Tibial nerve (tissue), 4 donors: Measurements from ENCODE around the gene SAMD14. TPM values are rescaled to one million over a fixed set of nuclear protein-coding genes. Genes with fewer than 3 reads are reported as not detected.
A peak's percentile ranks its signal among the peaks of the same experiment; 100 is the strongest.

Experiments used
- DNase-seq, 2 donors: peaks; one replicate each; pipeline ENCODE4 v3.0.0-alpha.2; 2019; ENCODE audit warnings: low spot score in 2 of 2
- H3K27ac ChIP-seq, 4 donors: fragments of 200-600 bp; sonication (generic) in 3 of 4; one replicate each; pipeline ENCODE4 v1.5.1; 2017 to 2019; ENCODE audit warnings: mild to moderate bottlenecking in 1 of 4
- H3K27me3 ChIP-seq, 2 donors: fragments of 200-600 bp; sonication (generic) in 1 of 2; one replicate each; pipeline versions ENCODE4 v1.5.1 to v1.6.0; 2017 to 2019
- H3K36me3 ChIP-seq, 3 donors: fragments of 200-600 bp; sonication (generic); one replicate each; pipeline ENCODE4 v1.5.1; 2018 to 2019
- H3K4me1 ChIP-seq, 4 donors: fragments of 200-600 bp; sonication (generic) in 3 of 4; one replicate each; pipeline ENCODE4 v1.5.1; 2017 to 2019
- H3K4me3 ChIP-seq, 4 donors: fragments of 200-600 bp; sonication (generic) in 3 of 4; one replicate each; pipeline ENCODE4 v1.5.1; 2017 to 2019; ENCODE audit warnings: mild to moderate bottlenecking in 1 of 4, moderate library complexity in 1 of 4
- H3K9me3 ChIP-seq, 4 donors: fragments of 200-600 bp; sonication (generic) in 3 of 4; one replicate each; pipeline ENCODE4 v1.5.1; 2017 to 2019
- EP300 ChIP-seq, 2 donors: sonication (generic); formaldehyde crosslinking; IDR thresholded peaks; one replicate each; pipeline ENCODE4 v1.6.1; 2017; ENCODE audit warnings: antibody characterized with exemption in 2 of 2, mild to moderate bottlenecking in 1 of 2
- POLR2A ChIP-seq, 2 donors: fragments of 450-650 bp; IDR thresholded peaks; one replicate each; pipeline ENCODE4 v1.6.1; 2017; ENCODE audit warnings: antibody characterized with exemption in 2 of 2, mild to moderate bottlenecking in 2 of 2, moderate library complexity in 2 of 2
- WGBS, 2 donors: methylation state at CpG; one replicate each; pipeline ENCODE4 v1.1.5; 2018; 5-methylcytosine and 5-hydroxymethylcytosine counted together
- total RNA-seq, 4 donors: library from RNA; depleted of rRNA; stranded (reverse); fragments of >200 nt; gene quantifications; one replicate each; pipeline ENCODE4 v1.1.0, GENCODE V29; 2016
- TF ChIP-seq, protein P1 (sequence below), 5 experiments: fragments of 200-600 bp in 3 of 5; fragments of 450-650 bp in 2 of 5; sonication (generic) in 3 of 5; IDR thresholded peaks; one replicate each; pipeline ENCODE4 v1.5.1; 2016 to 2019; ENCODE audit warnings: antibody characterized with exemption in 5 of 5, mild to moderate bottlenecking in 3 of 5, moderate library complexity in 2 of 5

SAMD14 gene
- total RNA-seq, 4 donors from 2014 or later: 0.63 to 1.5 (median 1.1) TPM

DNA sequence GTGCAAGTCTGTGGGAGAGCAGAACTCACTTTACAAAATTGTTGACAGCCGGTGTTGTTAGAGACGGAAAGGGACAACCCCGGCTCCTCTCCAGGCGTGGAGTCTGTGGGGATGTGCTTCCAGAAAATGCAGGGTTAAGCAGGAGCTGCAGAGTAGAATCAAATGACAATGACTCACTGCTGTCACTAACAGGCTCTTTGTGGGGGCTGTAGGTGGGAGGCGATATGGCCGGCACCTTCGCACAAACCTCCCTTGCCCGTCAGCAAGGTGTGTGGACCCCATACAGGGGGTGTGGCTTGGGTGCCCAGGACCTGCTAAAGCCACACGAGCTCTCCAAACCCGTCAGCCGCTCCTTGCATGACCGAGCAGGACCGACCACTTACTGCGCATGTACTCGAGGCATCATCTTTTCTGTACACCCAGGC, 29.0 kb downstream of the SAMD14 start:
- H3K27ac ChIP-seq: peak overlapping the region; percentile 77 to 96 (median 91)
- peaks cover 0 to 53% (median 0%) of the 10 kb centered on the region in 3 donors for H3K36me3 ChIP-seq
- H3K9me3 ChIP-seq: no peaks in the 10 kb centered on the region
- H3K27me3 ChIP-seq: no peaks in the 10 kb centered on the region
- WGBS, 2 donors: 32 to 44% methylated on average over 10 to 15 of the region's 15 CpGs
- no peak for DNase-seq
- H3K4me3 ChIP-seq: peak overlapping the region in 2 of 4 donors; percentile 7 to 22
- TF ChIP-seq POLR2A (IDR thresholded peaks at IDR 0.05) (no peak), EP300 (IDR thresholded peaks at IDR 0.05) (no peak)
- TF ChIP-seq, protein P1, sequence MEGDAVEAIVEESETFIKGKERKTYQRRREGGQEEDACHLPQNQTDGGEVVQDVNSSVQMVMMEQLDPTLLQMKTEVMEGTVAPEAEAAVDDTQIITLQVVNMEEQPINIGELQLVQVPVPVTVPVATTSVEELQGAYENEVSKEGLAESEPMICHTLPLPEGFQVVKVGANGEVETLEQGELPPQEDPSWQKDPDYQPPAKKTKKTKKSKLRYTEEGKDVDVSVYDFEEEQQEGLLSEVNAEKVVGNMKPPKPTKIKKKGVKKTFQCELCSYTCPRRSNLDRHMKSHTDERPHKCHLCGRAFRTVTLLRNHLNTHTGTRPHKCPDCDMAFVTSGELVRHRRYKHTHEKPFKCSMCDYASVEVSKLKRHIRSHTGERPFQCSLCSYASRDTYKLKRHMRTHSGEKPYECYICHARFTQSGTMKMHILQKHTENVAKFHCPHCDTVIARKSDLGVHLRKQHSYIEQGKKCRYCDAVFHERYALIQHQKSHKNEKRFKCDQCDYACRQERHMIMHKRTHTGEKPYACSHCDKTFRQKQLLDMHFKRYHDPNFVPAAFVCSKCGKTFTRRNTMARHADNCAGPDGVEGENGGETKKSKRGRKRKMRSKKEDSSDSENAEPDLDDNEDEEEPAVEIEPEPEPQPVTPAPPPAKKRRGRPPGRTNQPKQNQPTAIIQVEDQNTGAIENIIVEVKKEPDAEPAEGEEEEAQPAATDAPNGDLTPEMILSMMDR (IDR thresholded peaks at IDR 0.05): no peak
- H3K4me1 ChIP-seq: peaks cover 0 to 88% (median 61%) of the 10 kb centered on the region in 4 donors

DNA sequence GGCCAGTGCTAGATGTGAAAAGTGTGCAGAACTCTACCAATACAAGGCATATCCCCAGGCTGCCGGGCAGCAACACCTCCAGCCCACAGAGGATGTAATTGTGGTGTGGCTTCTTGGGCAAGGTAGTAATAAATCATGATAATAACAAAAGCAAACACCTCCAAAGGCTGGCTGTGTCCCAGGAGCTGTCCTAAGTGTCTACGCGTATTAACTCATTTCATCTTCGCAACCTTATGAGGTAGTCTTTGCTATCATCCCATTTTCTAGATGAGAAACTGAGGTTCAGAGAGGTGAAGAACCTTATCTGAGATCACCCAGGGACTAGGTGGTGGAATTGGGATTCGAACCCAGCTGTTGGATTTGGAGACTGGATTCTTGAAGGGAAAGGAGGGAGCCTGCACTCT, 29.5 kb downstream of the SAMD14 start:
- Histone ChIP-seq H3K27me3 (no peaks in the 10 kb centered on the region), H3K27ac (peak overlapping the region; percentile 77 to 96 (median 91)), H3K36me3 (peaks cover 0 to 48% (median 0%) of the 10 kb centered on the region in 3 donors), H3K9me3 (no peaks in the 10 kb centered on the region), H3K4me1 (peaks cover 0 to 92% (median 64%) of the 10 kb centered on the region in 4 donors), H3K4me3 (no peak overlapping the region)
- TF ChIP-seq POLR2A (IDR thresholded peaks at IDR 0.05) (no peak), EP300 (IDR thresholded peaks at IDR 0.05) (no peak)
- TF ChIP-seq, protein P1 (IDR thresholded peaks at IDR 0.05): no peak
- no peak for DNase-seq
- 75 to 80% methylated on average over 5 of the region's 5 CpGs for WGBS, 2 donors

DNA sequence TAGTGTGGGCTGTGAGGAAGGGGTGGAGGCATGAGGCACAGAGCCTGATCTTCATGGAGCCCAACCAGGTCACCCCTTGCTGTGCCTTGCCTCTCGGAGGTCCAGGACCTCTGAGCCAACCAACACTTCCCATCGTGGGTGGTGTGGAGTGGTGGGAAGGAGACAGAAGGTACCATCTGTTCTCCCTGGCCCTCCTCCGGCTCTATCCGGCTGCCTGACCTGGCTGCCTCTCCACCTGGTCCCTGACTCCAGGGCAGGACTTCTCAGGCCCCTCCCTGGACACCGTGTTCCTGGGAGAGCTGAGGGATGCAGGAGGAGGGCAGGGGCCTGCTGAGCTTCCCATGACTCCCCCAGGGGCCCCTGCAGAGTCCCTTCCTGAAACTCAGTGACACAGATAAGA, 31.0 kb downstream of the SAMD14 start:
- Histone ChIP-seq H3K36me3 (peaks cover 0 to 37% (median 0%) of the 10 kb centered on the region in 3 donors), H3K9me3 (no peaks in the 10 kb centered on the region), H3K27ac (peak overlapping the region in 3 of 4 donors; percentile 15 to 96 (median 95)), H3K27me3 (no peaks in the 10 kb centered on the region), H3K4me3 (no peak overlapping the region), H3K4me1 (peaks cover 0 to 84% (median 66%) of the 10 kb centered on the region in 4 donors)
- DNase-seq: no peak
- TF ChIP-seq, protein P1 (IDR thresholded peaks at IDR 0.05): no peak
- no peak for TF ChIP-seq POLR2A (IDR thresholded peaks at IDR 0.05)
- no peak for TF ChIP-seq EP300 (IDR thresholded peaks at IDR 0.05)
- 66 to 81% methylated on average over 3 to 5 of the region's 5 CpGs for WGBS, 2 donors

DNA sequence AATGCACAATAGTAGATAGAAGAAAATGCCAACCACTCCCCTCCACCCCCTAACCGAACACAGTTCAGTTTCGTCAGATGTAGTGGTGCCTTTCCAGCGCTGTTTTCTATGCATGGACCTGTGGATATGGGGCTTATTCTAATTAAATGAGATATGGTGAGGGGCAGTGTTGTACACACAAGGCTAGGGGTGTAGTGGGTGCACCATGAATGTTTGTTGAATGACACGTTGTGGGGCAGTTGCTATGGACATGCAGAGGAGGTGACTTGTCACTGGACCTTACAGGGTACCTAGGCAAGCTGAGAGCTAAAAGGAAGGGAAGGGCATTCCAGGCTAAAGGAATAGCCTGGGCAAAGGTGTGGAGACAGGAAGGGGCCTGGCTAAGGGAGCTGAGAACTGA, 31.4 kb downstream of the SAMD14 start:
- H3K4me3 ChIP-seq: no peak overlapping the region
- H3K27ac ChIP-seq: peak overlapping the region in 3 of 4 donors; percentile 15 to 96 (median 95)
- WGBS, 2 donors: 79% methylated on average over 4 of the region's 4 CpGs
- H3K27me3 ChIP-seq: no peaks in the 10 kb centered on the region
- peaks cover 0 to 80% (median 67%) of the 10 kb centered on the region in 4 donors for H3K4me1 ChIP-seq
- H3K36me3 ChIP-seq: peaks cover 0 to 33% (median 0%) of the 10 kb centered on the region in 3 donors
- no peaks in the 10 kb centered on the region for H3K9me3 ChIP-seq
- TF ChIP-seq, protein P1 (IDR thresholded peaks at IDR 0.05): no peak
- TF ChIP-seq POLR2A (IDR thresholded peaks at IDR 0.05) (no peak), EP300 (IDR thresholded peaks at IDR 0.05) (no peak)
- no peak for DNase-seq

DNA sequence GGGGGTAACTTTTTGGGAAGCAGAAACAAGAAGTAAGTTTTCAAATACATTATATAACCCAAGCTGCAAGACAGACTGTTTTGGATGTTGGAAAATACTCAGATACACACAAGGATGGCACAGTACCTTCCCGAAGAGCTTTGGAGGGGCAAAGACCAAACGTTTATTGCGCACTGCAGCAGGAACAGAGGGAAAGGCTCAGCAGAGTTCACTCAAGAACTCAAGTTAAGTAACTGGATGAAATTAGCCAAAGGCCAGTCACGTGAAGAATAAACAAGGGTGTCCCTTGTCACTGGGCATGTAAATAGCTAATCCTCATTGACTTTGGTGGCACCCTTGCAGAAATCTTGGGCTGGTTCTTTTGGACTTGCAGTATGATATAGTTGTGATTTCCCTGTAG, 32.0 kb downstream of the SAMD14 start:
- TF ChIP-seq, protein P1 (IDR thresholded peaks at IDR 0.05): no peak
- TF ChIP-seq EP300 (IDR thresholded peaks at IDR 0.05): peak in 1 of 2 donors; percentile 16
- DNase-seq: no peak
- Histone ChIP-seq H3K4me1 (peaks cover 0 to 74% (median 63%) of the 10 kb centered on the region in 4 donors), H3K36me3 (peaks cover 0 to 32% (median 0%) of the 10 kb centered on the region in 3 donors), H3K4me3 (no peak overlapping the region), H3K27ac (peak overlapping the region in 2 of 4 donors; percentile 95 to 96), H3K9me3 (no peaks in the 10 kb centered on the region), H3K27me3 (no peaks in the 10 kb centered on the region)
- WGBS, 2 donors: 42 to 48% methylated on average over 4 of the region's 4 CpGs
